MM.1S (cell line): ENCODE results near the gene USP24.

Source experiments
- DNase-seq: peaks from one replicate; pipeline ENCODE4 v3.0.0-alpha.2; 2015
- H2AFZ ChIP-seq: fragments of 300-600 bp; sonication (generic); 2 replicates; pipeline ENCODE4 v1.6.0; 2016; ENCODE audit warnings: antibody characterized with exemption, low read length
- H3F3A ChIP-seq: fragments of 300-600 bp; sonication (generic); 2 replicates; pipeline ENCODE4 v1.6.1; 2016; ENCODE audit warnings: mild to moderate bottlenecking, antibody characterized with exemption, low read length, moderate library complexity, mixed read lengths; ENCODE audit not compliant: insufficient read depth
- H3K27ac ChIP-seq: fragments of 300-600 bp; sonication (generic); 2 replicates; pipeline ENCODE4 v1.5.1; 2016; ENCODE audit warnings: mild to moderate bottlenecking, low read length
- H3K27me3 ChIP-seq: fragments of 300-600 bp; sonication (generic); replicated peaks from 2 replicates; pipeline ENCODE4 v1.6.0; 2016; ENCODE audit warnings: low read length; ENCODE audit not compliant: insufficient read depth
- H3K36me3 ChIP-seq: fragments of 300-600 bp; sonication (generic); replicated peaks from 2 replicates; pipeline ENCODE4 v1.6.1; 2016; ENCODE audit warnings: mild to moderate bottlenecking, low read length, mixed read lengths; ENCODE audit not compliant: insufficient read depth
- H3K4me1 ChIP-seq: fragments of 300-600 bp; sonication (generic); 2 replicates; pipeline ENCODE4 v1.6.1; 2016; ENCODE audit warnings: low read length, mixed read lengths
- H3K4me2 ChIP-seq: fragments of 300-600 bp; sonication (generic); 2 replicates; pipeline ENCODE4 v1.6.0; 2016; ENCODE audit warnings: low read depth, low read length
- H3K4me3 ChIP-seq: fragments of 300-600 bp; sonication (generic); 2 replicates; pipeline ENCODE4 v1.5.1; 2016; ENCODE audit warnings: low read length, mixed read lengths
- H3K79me2 ChIP-seq: fragments of 300-600 bp; sonication (generic); 2 replicates; pipeline ENCODE4 v1.6.1; 2016; ENCODE audit warnings: mixed run types, low read length, mixed read lengths
- H3K9ac ChIP-seq: fragments of 300-600 bp; sonication (generic); 2 replicates; pipeline ENCODE4 v1.6.1; 2016; ENCODE audit warnings: low read length, mixed read lengths
- H3K9me2 ChIP-seq: fragments of 300-600 bp; sonication (generic); replicated peaks from 2 replicates; pipeline ENCODE4 v1.6.1; 2016; ENCODE audit warnings: mild to moderate bottlenecking, low read length, mixed read lengths; ENCODE audit not compliant: insufficient read depth
- H3K9me3 ChIP-seq: fragments of 300-600 bp; sonication (generic); replicated peaks from 2 replicates; pipeline ENCODE4 v1.6.1; 2016; ENCODE audit warnings: mild to moderate bottlenecking, low read length, mixed read lengths; ENCODE audit not compliant: insufficient read depth
- H4K20me1 ChIP-seq: fragments of 300-600 bp; sonication (generic); 2 replicates; pipeline ENCODE4 v1.6.1; 2016; ENCODE audit warnings: mild to moderate bottlenecking, low read length, moderate library complexity, mixed read lengths; ENCODE audit not compliant: insufficient read depth
- CTCF ChIP-seq: fragments of 300-600 bp; sonication (generic); IDR thresholded peaks from 2 replicates; pipeline ENCODE4 v1.5.1; 2016; ENCODE audit warnings: antibody characterized with exemption, low read length, mixed read lengths
- EZH2 ChIP-seq: fragments of 300-600 bp; sonication (generic); optimal IDR thresholded peaks from 2 replicates; pipeline ENCODE3; 2017; ENCODE audit warnings: low read depth, mild to moderate bottlenecking, antibody characterized with exemption, low read length, mixed read lengths
- EZH2phosphoT487 ChIP-seq: fragments of 300-600 bp; sonication (generic); IDR thresholded peaks from 2 replicates; pipeline ENCODE4 v1.6.1; 2018; ENCODE audit warnings: antibody characterized with exemption, low read length

Gene USP24

GRCh38 chr1:55222152-55222551, 7.0 kb upstream of the USP24 start:
- Histone ChIP-seq H3F3A (no peaks in the 10 kb centered on the region), H3K36me3 (no peaks in the 10 kb centered on the region), H3K4me2 (no peak overlapping the region), H3K79me2 (no peaks in the 10 kb centered on the region), H3K27me3 (no peaks in the 10 kb centered on the region), H4K20me1 (no peaks in the 10 kb centered on the region), H3K4me3 (no peak overlapping the region), H3K9ac (no peak overlapping the region), H3K9me3 (no peaks in the 10 kb centered on the region), H3K27ac (no peak overlapping the region), H3K4me1 (no peaks in the 10 kb centered on the region), H2AFZ (no peak overlapping the region), H3K9me2 (no peaks in the 10 kb centered on the region)
- TF ChIP-seq EZH2phosphoT487 = no peak
- no peak for DNase-seq

GRCh38 chr1:55217226-55217986, 2.2 kb upstream of the USP24 start:
- Histone ChIP-seq H3K9ac (no peak overlapping the region), H2AFZ (no peak overlapping the region), H3K4me3 (no peak overlapping the region), H3K79me2 (peaks cover 34% of the 10 kb centered on the region), H4K20me1 (no peaks in the 10 kb centered on the region), H3K4me1 (peaks cover 16% of the 10 kb centered on the region), H3K4me2 (no peak overlapping the region), H3F3A (no peaks in the 10 kb centered on the region), H3K27me3 (no peaks in the 10 kb centered on the region), H3K27ac (no peak overlapping the region), H3K9me2 (no peaks in the 10 kb centered on the region), H3K9me3 (no peaks in the 10 kb centered on the region), H3K36me3 (no peaks in the 10 kb centered on the region)
- no peak for DNase-seq
- TF ChIP-seq EZH2 (no peak), CTCF (no peak), EZH2phosphoT487 (no peak)

GRCh38 chr1:55216096-55216495, 932 bp upstream of the USP24 start:
- Histone ChIP-seq H3K4me2 (peak overlapping the region; percentile 97), H4K20me1 (no peaks in the 10 kb centered on the region; the same call in 1 of the 2 replicates), H3K9me2 (no peaks in the 10 kb centered on the region), H3K27me3 (no peaks in the 10 kb centered on the region), H3K9ac (peak overlapping the region; percentile 85; the same call in 1 of the 2 replicates), H3K36me3 (no peaks in the 10 kb centered on the region), H3F3A (no peaks in the 10 kb centered on the region; the same call in 1 of the 2 replicates), H3K79me2 (peaks cover 47% of the 10 kb centered on the region), H3K9me3 (no peaks in the 10 kb centered on the region), H3K4me3 (peak overlapping the region; percentile 96), H2AFZ (peak overlapping the region; percentile 92), H3K27ac (no peak overlapping the region), H3K4me1 (peaks cover 24% of the 10 kb centered on the region)
- no peak for TF ChIP-seq EZH2
- no peak for TF ChIP-seq CTCF
- no peak for TF ChIP-seq EZH2phosphoT487
- no peak for DNase-seq

- Histone ChIP-seq H3K27ac (no peak overlapping the region), H3K79me2 (peaks cover 59% of the 10 kb centered on the region), H3F3A (no peaks in the 10 kb centered on the region; the same call in 1 of the 2 replicates), H3K4me3 (peak overlapping the region; percentile 96), H3K36me3 (no peaks in the 10 kb centered on the region), H3K4me1 (peaks cover 24% of the 10 kb centered on the region), H2AFZ (no peak overlapping the region), H4K20me1 (no peaks in the 10 kb centered on the region; the same call in 1 of the 2 replicates), H3K9ac (peak overlapping the region; percentile 85), H3K9me2 (no peaks in the 10 kb centered on the region), H3K9me3 (no peaks in the 10 kb centered on the region), H3K27me3 (no peaks in the 10 kb centered on the region), H3K4me2 (no peak overlapping the region)
- DNase-seq = no peak
- TF ChIP-seq EZH2 = no peak
- no peak for TF ChIP-seq CTCF
- no peak for TF ChIP-seq EZH2phosphoT487
These were observed 300 bp downstream of the USP24 start for GRCh38 chr1:55214934-55215193.
